B cell (primary cell): ENCODE measurements around the gene EN1. TPM values are rescaled to one million over a fixed set of nuclear protein-coding genes. Genes with fewer than 3 reads are reported as not detected.

Experiments
- ATAC-seq: fragments of 200-7000 bp; cut with Tn5 transposase; one replicate; pipeline ENCODE4 v1.10.0; 2021; ENCODE audit warnings: low read depth, mild to moderate bottlenecking, moderate number of reproducible peaks, moderate library complexity
- CTCF ChIA-PET: fragments of 350-600 bp; sonication (Branson Sonifier 250); formaldehyde crosslinking; loops from one replicate; lab custom pipeline; 2021; ENCODE audit warnings: antibody characterized with exemption, inconsistent platforms; lab: Charles Lee
- POLR2A ChIA-PET: fragments of 350-600 bp; sonication (Branson Sonifier 250); formaldehyde crosslinking; loops from one replicate; lab custom pipeline; 2021; ENCODE audit warnings: antibody characterized with exemption; lab: Charles Lee
- DNase-seq: peaks from one replicate; pipeline ENCODE4 v3.0.0; 2013
- H2AFZ ChIP-seq: 2 replicates; pipeline ENCODE4 v1.6.1; 2012; ENCODE audit warnings: mild to moderate bottlenecking, low read depth, low read length; ENCODE audit not compliant: insufficient read depth, poor library complexity, severe bottlenecking
- H3K27ac ChIP-seq, 2 donors: 1 replicate in 1 of 2; 2 replicates in 1 of 2; pipeline ENCODE4 v1.5.1; 2012 to 2013; ENCODE audit warnings: low read length in 2 of 2, mild to moderate bottlenecking in 2 of 2, moderate library complexity in 1 of 2
- H3K27me3 ChIP-seq, 4 experiments: fragments of 200-600 bp in 1 of 4; sonication (generic) in 1 of 4; replicated peaks in 1 of 4; 1 replicate in 2 of 4; 2 replicates in 2 of 4; pipeline versions ENCODE4 v1.6.1 to v1.7.0; 2013 to 2016; ENCODE audit warnings: low read length in 3 of 4, mild to moderate bottlenecking in 2 of 4, mixed read lengths in 1 of 4, moderate library complexity in 1 of 4; ENCODE audit not compliant: insufficient read depth in 4 of 4, control insufficient read depth in 3 of 4; ENCODE audit errors: control extremely low read depth in 1 of 4
- H3K36me3 ChIP-seq, 2 experiments: replicated peaks in 1 of 2; 1 replicate in 1 of 2; 2 replicates in 1 of 2; pipeline versions ENCODE4 v1.6.1 to v1.7.1; 2013; ENCODE audit warnings: low read length in 1 of 2; ENCODE audit not compliant: insufficient read depth in 2 of 2, control insufficient read depth in 1 of 2; ENCODE audit errors: control extremely low read depth in 1 of 2, extremely low read depth in 1 of 2
- H3K4me1 ChIP-seq, 2 donors: fragments of 200-600 bp in 1 of 2; sonication (generic) in 1 of 2; 1 replicate in 1 of 2; 2 replicates in 1 of 2; pipeline versions ENCODE4 v1.5.1 to v1.6.1; 2013 to 2017; ENCODE audit warnings: low read length in 2 of 2; ENCODE audit not compliant: control insufficient read depth in 2 of 2, insufficient read depth in 2 of 2
- H3K4me2 ChIP-seq: replicated peaks from 2 replicates; pipeline ENCODE3; 2012; ENCODE audit warnings: mild to moderate bottlenecking, low read depth, low read length; ENCODE audit not compliant: poor library complexity, severe bottlenecking
- H3K4me3 ChIP-seq, 5 experiments: fragments of 200-600 bp in 1 of 5; sonication (generic) in 1 of 5; 1 replicate in 3 of 5; 2 replicates in 2 of 5; pipeline versions ENCODE4 v1.5.1 to v1.7.0; 2011 to 2016; ENCODE audit warnings: low read length in 4 of 5, mild to moderate bottlenecking in 4 of 5, low read depth in 2 of 5, control low read depth in 1 of 5, moderate library complexity in 1 of 5; ENCODE audit not compliant: insufficient read depth in 1 of 5; ENCODE audit errors: control extremely low read depth in 1 of 5, extremely low read depth in 1 of 5
- H3K79me2 ChIP-seq: fragments of 200-600 bp; sonication (generic); one replicate; pipeline ENCODE4 v1.6.0; 2016; ENCODE audit warnings: low read length; ENCODE audit not compliant: control insufficient read depth, insufficient read depth
- H3K9ac ChIP-seq: fragments of 200-600 bp; sonication (generic); 2 replicates; pipeline ENCODE4 v1.6.1; 2017; ENCODE audit warnings: mild to moderate bottlenecking, low read length, moderate library complexity
- H3K9me3 ChIP-seq, 3 donors: one replicate each; pipeline versions ENCODE4 v1.6.1 to v1.7.1; 2013; ENCODE audit warnings: low read length in 2 of 3; ENCODE audit not compliant: control insufficient read depth in 2 of 3, insufficient read depth in 1 of 3; ENCODE audit errors: control extremely low read depth in 1 of 3
- H4K20me1 ChIP-seq: 2 replicates; pipeline ENCODE4 v1.6.0; 2012; ENCODE audit warnings: mild to moderate bottlenecking, low read length; ENCODE audit not compliant: insufficient read depth, control insufficient read depth, poor library complexity, severe bottlenecking
- H3K27ac Mint-ChIP-seq: one replicate; pipeline ENCODE4 v1.8.0; 2021; ENCODE audit warnings: mixed read lengths
- H3K27me3 Mint-ChIP-seq: one replicate; pipeline ENCODE4 v1.8.0; 2021; ENCODE audit warnings: mixed read lengths
- H3K4me1 Mint-ChIP-seq: one replicate; pipeline ENCODE4 v1.8.0; 2021; ENCODE audit warnings: mixed read lengths
- H3K4me3 Mint-ChIP-seq: one replicate; pipeline ENCODE4 v1.8.0; 2021; ENCODE audit warnings: mixed read lengths
- H3K9me3 Mint-ChIP-seq: one replicate; pipeline ENCODE4 v1.8.0; 2022; ENCODE audit warnings: mixed read lengths; ENCODE audit not compliant: insufficient read depth
- EZH2 ChIP-seq: IDR thresholded peaks from 2 replicates; pipeline ENCODE4 v1.6.1; 2012; ENCODE audit warnings: borderline replicate concordance, low read depth, mild to moderate bottlenecking, moderate library complexity, low read length; ENCODE audit not compliant: insufficient read depth, poor library complexity, severe bottlenecking
- WGBS: methylation state at CpG from one replicate; pipeline ENCODE4 v1.1.5; 2013; ENCODE audit warnings: missing lambda C conversion rate; ENCODE audit not compliant: insufficient coverage; 5-methylcytosine and 5-hydroxymethylcytosine counted together
- intact Hi-C: fragments of 100-400 bp; cut with micrococcal nuclease; formaldehyde crosslinking; loops from one replicate; pipeline ENCODE4 v1.10.0; 2022
- polyA plus RNA-seq: library from polyadenylated mRNA; depleted of rRNA; stranded (reverse); fragments of >200 nt; gene quantifications from 2 replicates; pipeline ENCODE4 v1.2.3, GENCODE V29; 2012
- total RNA-seq, 2 donors: library from RNA; stranded (reverse); fragments of 120-200 nt in 1 of 2; gene quantifications; 1 replicate in 1 of 2; 2 replicates in 1 of 2; pipeline versions ENCODE4 v1.2.3 to v1.2.4, GENCODE V29; 2013 to 2022
- TF ChIP-seq, protein P1 (sequence below): fragments of 200-600 bp; IDR thresholded peaks from one replicate; pipeline ENCODE4 v1.8.0; 2022; ENCODE audit warnings: antibody characterized with exemption, mild to moderate bottlenecking

The EN1 gene
- total and polyA plus RNA-seq, 2 donors (not counting 1 experiment from before 2014, with no cell fraction given), result not detected

DNA sequence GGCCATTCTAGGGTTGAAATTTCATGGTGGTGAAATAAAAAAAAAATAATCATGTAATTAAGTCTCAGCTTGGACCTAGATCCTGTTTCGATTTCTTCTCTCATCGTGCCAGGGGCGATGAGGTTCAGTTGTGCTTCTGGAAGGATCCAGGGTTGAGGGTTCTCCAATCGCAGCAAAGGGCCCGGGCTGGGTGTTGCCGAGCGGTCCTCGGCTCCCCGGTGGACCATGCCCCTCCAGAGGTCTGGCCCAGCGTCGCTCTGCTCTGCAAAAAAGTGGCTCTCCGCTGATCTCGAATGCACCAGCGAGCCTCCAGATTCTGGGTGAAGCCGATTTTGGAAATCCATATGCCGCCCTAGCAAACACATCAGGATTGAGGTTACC lies 39.0 kb downstream of the EN1 start:
- ChIA-PET CTCF (no interaction called here), POLR2A (no interaction called here)
- ATAC-seq (no peak), DNase-seq (no peak)
- Histone ChIP-seq H3K9me3 (peaks cover 0 to 11% (median 0%) of the 10 kb centered on the region in 3 donors), H3K4me1 (peaks cover 0 to 4% of the 10 kb centered on the region in 2 donors), H3K36me3 (no peaks in the 10 kb centered on the region), H3K79me2 (no peaks in the 10 kb centered on the region), H3K27me3 (peaks cover 0 to 37% (median 14%) of the 10 kb centered on the region in 4 experiments), H3K9ac (peak overlapping the region; percentile 35), H3K4me3 (peak overlapping the region in 2 of 5 experiments; percentile 20 to 33), H2AFZ (peak overlapping the region; percentile 44), H3K27ac (no peak overlapping the region), H3K4me2 (peak overlapping the region; percentile 49), H4K20me1 (no peaks in the 10 kb centered on the region)
- no peaks in the 10 kb centered on the region for H3K4me1 Mint-ChIP-seq
- TF ChIP-seq, protein P1, sequence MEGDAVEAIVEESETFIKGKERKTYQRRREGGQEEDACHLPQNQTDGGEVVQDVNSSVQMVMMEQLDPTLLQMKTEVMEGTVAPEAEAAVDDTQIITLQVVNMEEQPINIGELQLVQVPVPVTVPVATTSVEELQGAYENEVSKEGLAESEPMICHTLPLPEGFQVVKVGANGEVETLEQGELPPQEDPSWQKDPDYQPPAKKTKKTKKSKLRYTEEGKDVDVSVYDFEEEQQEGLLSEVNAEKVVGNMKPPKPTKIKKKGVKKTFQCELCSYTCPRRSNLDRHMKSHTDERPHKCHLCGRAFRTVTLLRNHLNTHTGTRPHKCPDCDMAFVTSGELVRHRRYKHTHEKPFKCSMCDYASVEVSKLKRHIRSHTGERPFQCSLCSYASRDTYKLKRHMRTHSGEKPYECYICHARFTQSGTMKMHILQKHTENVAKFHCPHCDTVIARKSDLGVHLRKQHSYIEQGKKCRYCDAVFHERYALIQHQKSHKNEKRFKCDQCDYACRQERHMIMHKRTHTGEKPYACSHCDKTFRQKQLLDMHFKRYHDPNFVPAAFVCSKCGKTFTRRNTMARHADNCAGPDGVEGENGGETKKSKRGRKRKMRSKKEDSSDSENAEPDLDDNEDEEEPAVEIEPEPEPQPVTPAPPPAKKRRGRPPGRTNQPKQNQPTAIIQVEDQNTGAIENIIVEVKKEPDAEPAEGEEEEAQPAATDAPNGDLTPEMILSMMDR, result no peak
- no peak for TF ChIP-seq EZH2
- WGBS, result 11% methylated on average over 15 of the region's 16 CpGs
- H3K27me3 Mint-ChIP-seq, result peaks cover 50% of the 10 kb centered on the region
- intact Hi-C loops, result no loop called here
- H3K4me3 Mint-ChIP-seq, result peak overlapping the region; percentile 26
- H3K27ac Mint-ChIP-seq, result no peak overlapping the region
- no peaks in the 10 kb centered on the region for H3K9me3 Mint-ChIP-seq

DNA sequence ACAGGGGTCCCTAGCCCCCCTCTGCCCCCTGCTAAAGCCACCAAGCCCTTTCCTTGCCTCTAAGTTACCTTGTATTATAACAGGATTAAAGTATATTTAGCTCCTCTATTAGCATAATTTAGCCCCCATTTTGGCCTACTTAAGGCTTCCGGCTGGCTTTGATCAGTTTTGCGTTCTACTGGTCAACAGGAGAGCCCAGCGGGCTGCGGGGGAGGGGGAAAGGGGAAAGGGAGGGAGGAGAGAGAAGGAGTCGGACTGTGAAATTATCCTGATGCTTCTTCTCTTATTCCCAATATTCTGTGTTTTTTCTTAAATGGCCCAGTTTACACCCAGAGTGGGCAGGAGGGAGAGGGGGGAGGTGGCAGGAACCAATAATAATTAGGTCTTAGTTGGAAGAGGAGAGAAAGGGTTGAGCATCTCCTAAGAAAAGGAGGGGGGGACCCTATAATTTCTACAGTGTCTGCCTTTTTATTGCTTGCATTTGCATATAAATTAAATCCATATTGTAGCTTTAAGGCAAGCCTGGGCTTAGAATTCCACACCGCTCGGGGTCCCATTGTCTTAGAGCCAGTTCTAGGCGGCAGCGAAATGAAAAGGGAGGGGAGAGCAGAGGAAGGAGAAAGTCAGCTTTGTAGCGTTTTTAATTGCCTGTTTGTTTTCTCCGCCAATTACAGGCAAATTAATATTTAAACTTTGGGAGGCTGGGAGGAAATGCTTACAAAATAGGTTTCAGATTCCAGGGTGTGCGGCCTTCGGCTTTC lies 39.6 kb downstream of the EN1 start:
- Histone ChIP-seq H3K9ac (peak overlapping the region; percentile 35), H3K4me2 (peak overlapping the region; percentile 49), H3K36me3 (no peaks in the 10 kb centered on the region), H3K79me2 (no peaks in the 10 kb centered on the region), H3K4me3 (peak overlapping the region in 2 of 5 experiments; percentile 20 to 33), H3K27ac (no peak overlapping the region), H4K20me1 (no peaks in the 10 kb centered on the region), H2AFZ (peak overlapping the region; percentile 44), H3K27me3 (peaks cover 0 to 37% (median 14%) of the 10 kb centered on the region in 4 experiments), H3K9me3 (peaks cover 0 to 11% (median 0%) of the 10 kb centered on the region in 3 donors), H3K4me1 (peaks cover 0 to 4% of the 10 kb centered on the region in 2 donors)
- CTCF ChIA-PET, result no interaction called here
- Mint-ChIP-seq H3K27ac (no peak overlapping the region), H3K27me3 (peaks cover 49% of the 10 kb centered on the region), H3K4me3 (peak overlapping the region; percentile 26), H3K4me1 (no peaks in the 10 kb centered on the region), H3K9me3 (no peaks in the 10 kb centered on the region)
- 31% methylated on average over 7 of the region's 13 CpGs for WGBS
- POLR2A ChIA-PET, result no interaction called here
- intact Hi-C loops, result no loop called here
- no peak for ATAC-seq
- TF ChIP-seq, protein P1, result no peak
- TF ChIP-seq EZH2, result no peak
- DNase-seq, result no peak
